ENCODE results near the gene HDAC9.

HDAC9 gene

DNA sequence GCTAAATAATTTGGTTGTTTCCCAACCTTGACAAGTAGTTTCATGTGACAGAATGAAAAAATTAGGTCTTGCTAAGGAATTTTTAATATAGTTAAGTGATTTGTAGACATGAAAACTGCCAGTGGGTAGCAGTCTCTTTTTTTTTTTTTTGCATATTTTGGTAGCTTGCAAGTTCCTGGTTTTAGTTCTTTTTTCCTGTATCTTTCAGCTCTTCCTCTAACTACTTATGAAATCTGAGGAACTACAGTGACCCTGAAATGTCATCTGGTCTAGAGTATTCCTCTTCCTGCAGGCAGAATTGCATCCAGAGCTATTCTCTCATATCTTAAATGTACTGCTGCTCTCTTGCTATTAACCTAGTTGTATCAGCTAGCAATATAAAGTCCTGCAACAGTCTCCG is 160.4 kb downstream of the HDAC9 start:
- no peaks in the 10 kb centered on the region for H3K4me1 ChIP-seq (ENCODE audit: control insufficient read depth, insufficient read depth, low read length)
- H3K36me3 ChIP-seq (ENCODE audit: control insufficient read depth in 2 of 2, insufficient read depth in 2 of 2, low read length in 2 of 2), result no peaks in the 10 kb centered on the region
- H3K27ac ChIP-seq (ENCODE audit: low read length), result no peak overlapping the region
- H3K9ac ChIP-seq (ENCODE audit: low read length in 2 of 2), result no peak overlapping the region
- no peaks in the 10 kb centered on the region for H3K27me3 ChIP-seq (ENCODE audit: control insufficient read depth in 1 of 2, insufficient read depth in 2 of 2, low read length in 2 of 2)
- H3K9me3 ChIP-seq (ENCODE audit: control insufficient read depth in 2 of 2, low read length in 2 of 2), result no peaks in the 10 kb centered on the region
- no peak overlapping the region for H3K4me3 ChIP-seq (ENCODE audit: low read length in 2 of 2)

DNA sequence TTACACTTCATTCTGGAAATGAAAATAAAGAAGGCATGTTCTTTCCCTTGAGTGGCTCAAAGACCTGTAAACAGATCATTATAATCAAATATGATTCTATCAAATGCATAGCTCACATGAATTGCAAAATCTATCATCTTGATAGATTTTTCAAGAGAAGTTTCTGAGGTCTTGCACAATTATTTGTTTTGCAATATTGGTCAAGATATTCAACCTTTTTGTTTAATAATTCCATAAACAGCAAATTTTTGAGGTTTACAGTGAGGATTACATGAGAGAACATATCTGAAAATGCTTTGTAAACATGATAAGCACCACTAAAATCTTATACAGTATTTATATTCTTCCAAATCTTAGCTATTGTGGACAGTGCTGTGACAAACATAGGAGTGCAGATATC is 160.8 kb downstream of the HDAC9 start:
- no peak overlapping the region for H3K4me3 ChIP-seq (ENCODE audit: low read length in 2 of 2)
- no peaks in the 10 kb centered on the region for H3K4me1 ChIP-seq (ENCODE audit: control insufficient read depth, insufficient read depth, low read length)
- no peaks in the 10 kb centered on the region for H3K9me3 ChIP-seq (ENCODE audit: control insufficient read depth in 2 of 2, low read length in 2 of 2)
- no peaks in the 10 kb centered on the region for H3K36me3 ChIP-seq (ENCODE audit: control insufficient read depth in 2 of 2, insufficient read depth in 2 of 2, low read length in 2 of 2)
- no peaks in the 10 kb centered on the region for H3K27me3 ChIP-seq (ENCODE audit: control insufficient read depth in 1 of 2, insufficient read depth in 2 of 2, low read length in 2 of 2)
- no peak overlapping the region for H3K9ac ChIP-seq (ENCODE audit: low read length in 2 of 2)
- no peak overlapping the region for H3K27ac ChIP-seq (ENCODE audit: low read length)

DNA sequence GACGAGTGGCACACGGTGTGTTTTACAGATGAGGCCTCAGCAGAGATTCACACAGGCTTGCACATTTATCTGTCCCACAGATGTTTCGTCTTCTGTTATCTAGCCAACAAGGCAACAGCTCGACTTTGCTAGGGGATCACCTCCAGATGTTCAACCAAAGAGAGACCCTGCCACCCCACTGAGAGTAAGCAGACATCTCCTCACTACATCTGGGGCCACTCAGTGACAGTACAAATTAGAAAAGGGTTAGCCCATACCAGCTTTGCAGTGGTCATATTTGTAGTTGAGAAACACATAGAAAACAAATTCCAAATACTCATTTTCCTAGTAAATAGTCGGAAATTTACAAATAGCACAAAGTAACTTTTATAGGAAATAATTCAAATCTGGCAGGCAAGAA is 164.2 kb downstream of the HDAC9 start:
- H3K9me3 ChIP-seq (ENCODE audit: control insufficient read depth in 2 of 2, low read length in 2 of 2), result no peaks in the 10 kb centered on the region
- no peaks in the 10 kb centered on the region for H3K36me3 ChIP-seq (ENCODE audit: control insufficient read depth in 2 of 2, insufficient read depth in 2 of 2, low read length in 2 of 2)
- no peaks in the 10 kb centered on the region for H3K27me3 ChIP-seq (ENCODE audit: control insufficient read depth in 1 of 2, insufficient read depth in 2 of 2, low read length in 2 of 2)
- no peak overlapping the region for H3K4me3 ChIP-seq (ENCODE audit: low read length in 2 of 2)
- no peaks in the 10 kb centered on the region for H3K4me1 ChIP-seq (ENCODE audit: control insufficient read depth, insufficient read depth, low read length)
- no peak overlapping the region for H3K9ac ChIP-seq (ENCODE audit: low read length in 2 of 2)
- H3K27ac ChIP-seq (ENCODE audit: low read length), result no peak overlapping the region

DNA sequence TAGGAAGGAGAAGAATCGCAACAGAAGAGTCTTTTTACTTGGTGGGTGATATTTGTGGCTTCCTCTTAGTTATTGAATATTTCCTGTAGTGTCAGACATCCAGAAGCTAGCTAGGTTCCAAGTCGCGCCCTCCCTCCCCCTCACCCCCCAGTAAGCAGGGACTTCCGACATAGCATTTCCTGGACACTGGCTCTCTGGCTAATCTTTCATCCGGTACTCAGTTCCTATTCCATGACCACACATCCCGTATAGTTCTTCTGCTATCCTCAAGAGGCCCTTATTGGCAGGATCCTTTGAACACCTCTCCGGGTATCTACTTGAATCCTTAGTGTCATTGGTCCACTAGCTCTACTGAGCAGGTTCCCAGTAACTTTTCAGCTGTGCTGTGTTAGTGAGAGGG is 167.8 kb downstream of the HDAC9 start:
- no peak overlapping the region for H3K9ac ChIP-seq (ENCODE audit: low read length in 2 of 2)
- no peaks in the 10 kb centered on the region for H3K9me3 ChIP-seq (ENCODE audit: control insufficient read depth in 2 of 2, low read length in 2 of 2)
- no peak overlapping the region for H3K27ac ChIP-seq (ENCODE audit: low read length)
- H3K36me3 ChIP-seq (ENCODE audit: control insufficient read depth in 2 of 2, insufficient read depth in 2 of 2, low read length in 2 of 2), result no peaks in the 10 kb centered on the region
- no peaks in the 10 kb centered on the region for H3K4me1 ChIP-seq (ENCODE audit: control insufficient read depth, insufficient read depth, low read length)
- no peak overlapping the region for H3K4me3 ChIP-seq (ENCODE audit: low read length in 2 of 2)
- no peaks in the 10 kb centered on the region for H3K27me3 ChIP-seq (ENCODE audit: control insufficient read depth in 1 of 2, insufficient read depth in 2 of 2, low read length in 2 of 2)

DNA sequence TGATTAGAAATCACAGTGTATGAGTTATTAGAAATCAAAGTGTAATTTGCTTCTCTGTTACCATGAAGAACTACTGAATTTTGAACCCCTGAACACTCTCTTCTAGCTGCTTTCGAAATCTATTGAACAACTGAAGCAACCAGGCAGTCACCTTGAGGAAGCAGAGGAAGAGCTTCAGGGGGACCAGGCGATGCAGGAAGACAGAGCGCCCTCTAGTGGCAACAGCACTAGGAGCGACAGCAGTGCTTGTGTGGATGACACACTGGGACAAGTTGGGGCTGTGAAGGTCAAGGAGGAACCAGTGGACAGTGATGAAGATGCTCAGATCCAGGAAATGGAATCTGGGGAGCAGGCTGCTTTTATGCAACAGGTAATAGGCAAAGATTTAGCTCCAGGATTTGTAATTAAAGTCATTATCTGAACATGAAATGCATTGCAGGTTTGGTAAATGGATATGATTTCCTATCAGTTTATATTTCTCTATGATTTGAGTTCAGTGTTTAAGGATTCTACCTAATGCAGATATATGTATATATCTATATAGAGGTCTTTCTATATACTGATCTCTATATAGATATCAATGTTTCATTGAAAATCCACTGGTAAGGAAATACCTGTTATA is 170.7 kb downstream of the HDAC9 start:
- Histone ChIP-seq H3K27me3 (ENCODE audit: control insufficient read depth in 1 of 2, insufficient read depth in 2 of 2, low read length in 2 of 2) (no peaks in the 10 kb centered on the region), H3K4me3 (ENCODE audit: low read length in 2 of 2) (no peak overlapping the region), H3K27ac (ENCODE audit: low read length) (no peak overlapping the region), H3K9me3 (ENCODE audit: control insufficient read depth in 2 of 2, low read length in 2 of 2) (no peaks in the 10 kb centered on the region), H3K36me3 (ENCODE audit: control insufficient read depth in 2 of 2, insufficient read depth in 2 of 2, low read length in 2 of 2) (no peaks in the 10 kb centered on the region), H3K4me1 (ENCODE audit: control insufficient read depth, insufficient read depth, low read length) (no peaks in the 10 kb centered on the region), H3K9ac (ENCODE audit: low read length in 2 of 2) (no peak overlapping the region)

DNA sequence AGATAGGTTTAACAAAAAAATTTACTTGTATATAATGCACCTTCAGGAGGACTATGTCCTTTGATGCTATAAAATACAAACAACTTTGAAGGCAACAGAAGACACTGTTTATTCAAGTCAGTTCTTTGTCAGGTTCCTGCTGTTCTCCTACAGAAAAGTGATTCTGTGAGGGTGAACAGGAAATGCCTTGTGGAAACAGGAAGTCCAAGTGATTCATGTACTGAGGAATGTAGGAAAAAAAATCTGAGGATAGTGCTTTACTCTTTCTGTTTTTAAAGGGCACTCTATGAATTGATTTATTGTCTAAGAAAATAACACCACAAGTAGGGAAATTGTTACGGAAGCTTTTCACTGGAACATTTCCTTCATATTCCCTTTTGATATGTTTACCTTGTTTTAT is 171.9 kb downstream of the HDAC9 start:
- H3K36me3 ChIP-seq (ENCODE audit: control insufficient read depth in 2 of 2, insufficient read depth in 2 of 2, low read length in 2 of 2), result no peaks in the 10 kb centered on the region
- H3K4me1 ChIP-seq (ENCODE audit: control insufficient read depth, insufficient read depth, low read length), result no peaks in the 10 kb centered on the region
- no peak overlapping the region for H3K27ac ChIP-seq (ENCODE audit: low read length)
- H3K9ac ChIP-seq (ENCODE audit: low read length in 2 of 2), result no peak overlapping the region
- no peaks in the 10 kb centered on the region for H3K27me3 ChIP-seq (ENCODE audit: control insufficient read depth in 1 of 2, insufficient read depth in 2 of 2, low read length in 2 of 2)
- H3K4me3 ChIP-seq (ENCODE audit: low read length in 2 of 2), result no peak overlapping the region
- no peaks in the 10 kb centered on the region for H3K9me3 ChIP-seq (ENCODE audit: control insufficient read depth in 2 of 2, low read length in 2 of 2)

DNA sequence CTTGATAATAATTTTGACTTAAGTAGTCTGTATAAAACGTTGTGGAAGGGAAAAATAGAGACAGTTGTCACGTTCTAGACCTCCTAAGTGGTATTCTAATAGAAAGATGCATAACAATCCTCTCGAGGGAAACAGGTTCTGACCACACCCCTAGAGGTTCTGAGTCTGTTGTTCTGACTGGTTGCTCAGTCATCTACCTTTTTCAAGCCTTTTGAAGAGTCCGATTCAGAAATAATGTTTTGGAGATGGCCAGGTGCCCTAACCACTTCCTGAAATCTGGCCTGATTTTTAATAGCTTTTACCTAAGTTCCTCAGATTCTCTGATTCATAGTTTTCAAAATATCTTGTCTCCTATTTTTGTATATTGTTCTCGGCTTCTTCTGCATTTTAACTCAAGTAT is 175.6 kb downstream of the HDAC9 start:
- H3K9me3 ChIP-seq (ENCODE audit: control insufficient read depth in 2 of 2, low read length in 2 of 2), result no peaks in the 10 kb centered on the region
- no peak overlapping the region for H3K9ac ChIP-seq (ENCODE audit: low read length in 2 of 2)
- H3K27me3 ChIP-seq (ENCODE audit: control insufficient read depth in 1 of 2, insufficient read depth in 2 of 2, low read length in 2 of 2), result no peaks in the 10 kb centered on the region
- no peak overlapping the region for H3K27ac ChIP-seq (ENCODE audit: low read length)
- H3K36me3 ChIP-seq (ENCODE audit: control insufficient read depth in 2 of 2, insufficient read depth in 2 of 2, low read length in 2 of 2), result no peaks in the 10 kb centered on the region
- no peaks in the 10 kb centered on the region for H3K4me1 ChIP-seq (ENCODE audit: control insufficient read depth, insufficient read depth, low read length)
- H3K4me3 ChIP-seq (ENCODE audit: low read length in 2 of 2), result no peak overlapping the region

DNA sequence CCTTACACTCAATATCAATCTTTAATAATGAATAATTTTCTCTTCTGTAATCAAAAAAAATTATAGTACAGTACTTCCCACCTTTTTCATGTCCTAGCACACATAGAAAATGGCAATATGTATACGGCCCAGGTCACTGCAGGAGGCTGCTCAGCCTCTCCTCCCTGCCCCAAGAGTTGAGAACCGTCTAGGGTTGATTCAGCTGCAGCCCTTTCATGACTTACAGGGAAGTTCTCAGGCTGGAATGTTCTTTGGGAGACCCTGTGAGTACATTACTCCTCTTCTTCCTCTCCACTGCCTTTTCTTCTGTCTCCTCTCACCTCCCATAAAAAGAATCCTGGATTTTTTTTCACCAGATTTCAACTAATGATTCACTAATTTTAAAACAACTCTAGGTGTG is 180.0 kb downstream of the HDAC9 start:
- H3K4me3 ChIP-seq (ENCODE audit: low read length in 2 of 2), result no peak overlapping the region
- no peaks in the 10 kb centered on the region for H3K27me3 ChIP-seq (ENCODE audit: control insufficient read depth in 1 of 2, insufficient read depth in 2 of 2, low read length in 2 of 2)
- no peaks in the 10 kb centered on the region for H3K9me3 ChIP-seq (ENCODE audit: control insufficient read depth in 2 of 2, low read length in 2 of 2)
- H3K4me1 ChIP-seq (ENCODE audit: control insufficient read depth, insufficient read depth, low read length), result no peaks in the 10 kb centered on the region
- H3K27ac ChIP-seq (ENCODE audit: low read length), result no peak overlapping the region
- H3K9ac ChIP-seq (ENCODE audit: low read length in 2 of 2), result no peak overlapping the region
- H3K36me3 ChIP-seq (ENCODE audit: control insufficient read depth in 2 of 2, insufficient read depth in 2 of 2, low read length in 2 of 2), result no peaks in the 10 kb centered on the region

DNA sequence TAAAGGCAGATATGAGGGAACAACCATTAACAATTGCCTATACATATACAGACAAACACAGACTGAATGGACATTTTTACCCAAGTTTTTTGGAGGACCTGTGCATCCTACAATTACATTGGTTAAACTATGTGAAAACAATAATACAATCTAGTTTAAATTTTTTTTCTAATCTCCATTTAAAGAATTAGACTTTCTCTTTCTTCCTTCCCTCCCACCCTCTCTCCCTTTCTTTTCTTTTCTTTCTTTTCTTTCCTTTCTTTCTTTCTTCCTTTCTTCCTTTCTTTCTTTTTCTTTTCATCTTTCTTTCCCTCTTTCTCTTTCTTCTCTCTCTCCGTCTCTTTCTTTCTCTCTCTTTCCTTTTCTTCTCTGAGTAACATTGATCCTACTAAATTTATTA is 183.7 kb downstream of the HDAC9 start:
- H3K27me3 ChIP-seq (ENCODE audit: control insufficient read depth in 1 of 2, insufficient read depth in 2 of 2, low read length in 2 of 2), result no peaks in the 10 kb centered on the region
- no peaks in the 10 kb centered on the region for H3K4me1 ChIP-seq (ENCODE audit: control insufficient read depth, insufficient read depth, low read length)
- H3K9me3 ChIP-seq (ENCODE audit: control insufficient read depth in 2 of 2, low read length in 2 of 2), result no peaks in the 10 kb centered on the region
- H3K4me3 ChIP-seq (ENCODE audit: low read length in 2 of 2), result no peak overlapping the region
- no peak overlapping the region for H3K27ac ChIP-seq (ENCODE audit: low read length)
- no peak overlapping the region for H3K9ac ChIP-seq (ENCODE audit: low read length in 2 of 2)
- H3K36me3 ChIP-seq (ENCODE audit: control insufficient read depth in 2 of 2, insufficient read depth in 2 of 2, low read length in 2 of 2), result no peaks in the 10 kb centered on the region

DNA sequence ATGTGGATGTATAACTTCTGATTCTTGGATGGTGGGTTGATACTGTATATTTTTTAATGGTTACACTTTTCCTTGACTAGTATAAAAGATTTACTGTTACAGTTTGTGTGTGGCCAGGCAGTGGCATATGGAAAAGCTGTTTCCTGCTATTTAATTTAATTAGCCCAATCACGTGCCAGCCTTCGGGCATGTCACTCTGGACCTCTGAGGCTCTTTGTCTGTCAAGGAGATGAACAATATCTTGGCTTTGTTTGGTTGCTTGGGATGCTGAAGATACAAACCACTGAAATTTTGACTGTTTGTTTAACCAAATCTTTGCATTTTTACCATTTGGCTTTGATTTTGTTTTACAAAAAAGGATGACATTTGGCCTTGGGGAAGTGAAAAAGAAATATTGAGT is 185.0 kb downstream of the HDAC9 start:
- Histone ChIP-seq H3K4me3 (ENCODE audit: low read length in 2 of 2) (no peak overlapping the region), H3K4me1 (ENCODE audit: control insufficient read depth, insufficient read depth, low read length) (no peaks in the 10 kb centered on the region)

DNA sequence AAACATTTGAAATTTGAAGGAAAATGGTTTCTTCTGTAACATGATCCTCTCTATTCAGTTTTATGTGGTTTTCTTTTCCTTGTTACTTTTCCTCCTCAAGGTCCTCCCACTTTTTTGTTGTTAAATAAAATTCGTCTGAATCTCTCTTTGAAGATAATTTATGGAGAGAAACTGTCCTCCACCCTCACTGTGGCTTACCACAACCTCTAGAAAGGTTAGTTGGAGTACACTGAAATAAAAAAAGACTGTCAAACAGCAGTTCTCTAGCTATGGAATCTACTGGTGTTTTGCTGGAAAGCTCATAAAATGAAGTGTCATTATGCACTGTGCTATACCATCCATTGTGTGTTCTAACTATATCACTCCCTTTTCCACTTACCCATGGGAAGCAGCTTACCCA is 189.4 kb downstream of the HDAC9 start:
- Histone ChIP-seq H3K4me3 (ENCODE audit: low read length in 2 of 2) (no peak overlapping the region), H3K36me3 (ENCODE audit: control insufficient read depth in 2 of 2, insufficient read depth in 2 of 2, low read length in 2 of 2) (no peaks in the 10 kb centered on the region), H3K4me1 (ENCODE audit: control insufficient read depth, insufficient read depth, low read length) (no peaks in the 10 kb centered on the region), H3K9ac (ENCODE audit: low read length in 2 of 2) (no peak overlapping the region), H3K27ac (ENCODE audit: low read length) (no peak overlapping the region), H3K9me3 (ENCODE audit: control insufficient read depth in 2 of 2, low read length in 2 of 2) (no peaks in the 10 kb centered on the region), H3K27me3 (ENCODE audit: control insufficient read depth in 1 of 2, insufficient read depth in 2 of 2, low read length in 2 of 2) (no peaks in the 10 kb centered on the region)

More for the DNA sequence above, 185.0 kb downstream of the HDAC9 start:
- no peaks in the 10 kb centered on the region for H3K27me3 ChIP-seq (ENCODE audit: control insufficient read depth in 1 of 2, insufficient read depth in 2 of 2, low read length in 2 of 2)
- no peaks in the 10 kb centered on the region for H3K36me3 ChIP-seq (ENCODE audit: control insufficient read depth in 2 of 2, insufficient read depth in 2 of 2, low read length in 2 of 2)
- H3K9ac ChIP-seq (ENCODE audit: low read length in 2 of 2), result no peak overlapping the region
- H3K27ac ChIP-seq (ENCODE audit: low read length), result no peak overlapping the region
- H3K9me3 ChIP-seq (ENCODE audit: control insufficient read depth in 2 of 2, low read length in 2 of 2), result no peaks in the 10 kb centered on the region
